K562 (cell line): ENCODE measurements around the gene SFTPB. TPM values are rescaled to one million over a fixed set of nuclear protein-coding genes. Genes with fewer than 3 reads are reported as not detected.

Experiments used
- ARID1B ChIP-seq: fragments of 450-650 bp; IDR thresholded peaks from 2 replicates; pipeline ENCODE4 v1.6.1; 2016; ENCODE audit warnings: antibody characterized with exemption, mild to moderate bottlenecking, inconsistent platforms
- ATF7 ChIP-seq: fragments of 450-650 bp; IDR thresholded peaks from 2 replicates; pipeline ENCODE4 v1.7.1; 2014; ENCODE audit warnings: mild to moderate bottlenecking, moderate library complexity
- CBX3 ChIP-seq, 2 experiments: IDR thresholded peaks; 1 replicate in 1 of 2; 2 replicates in 1 of 2; pipeline ENCODE4 v1.6.1; 2012; ENCODE audit warnings: inconsistent platforms in 2 of 2, low read length in 2 of 2, borderline replicate concordance in 1 of 2, control low read depth in 1 of 2
- CTBP1 ChIP-seq: fragments of 450-650 bp; IDR thresholded peaks from 2 replicates; pipeline ENCODE4 v1.6.1; 2016; ENCODE audit warnings: borderline replicate concordance
- EP400 ChIP-seq: fragments of 450-650 bp; IDR thresholded peaks from 2 replicates; pipeline ENCODE4 v1.6.1; 2017; ENCODE audit warnings: antibody characterized with exemption, mild to moderate bottlenecking, moderate library complexity
- ESRRA ChIP-seq: fragments of 450-650 bp; IDR thresholded peaks from 2 replicates; pipeline ENCODE4 v1.6.1; 2014; ENCODE audit warnings: low read depth, mild to moderate bottlenecking, moderate library complexity, borderline replicate concordance
- ILK ChIP-seq: fragments of 450-650 bp; IDR thresholded peaks from 2 replicates; pipeline ENCODE4 v1.6.1; 2016; ENCODE audit warnings: missing genetic modification characterization, low read depth, mild to moderate bottlenecking, missing compliant biosample characterization, moderate library complexity, borderline replicate concordance
- MAFG ChIP-seq: fragments of 450-650 bp; conservative IDR thresholded peaks from 2 replicates; pipeline ENCODE4 v1.6.1; 2016; ENCODE audit warnings: missing genetic modification characterization, missing compliant biosample characterization
- PCBP1 ChIP-seq: fragments of 200-400 bp; formaldehyde crosslinking; IDR thresholded peaks from 2 replicates; pipeline ENCODE4 v1.6.1; 2018; ENCODE audit warnings: mild to moderate bottlenecking, low read depth, low read length; ENCODE audit not compliant: poor library complexity, severe bottlenecking
- RB1 ChIP-seq: fragments of 450-650 bp; IDR thresholded peaks from 2 replicates; pipeline ENCODE4 v1.6.1; 2017; ENCODE audit warnings: low read depth, mild to moderate bottlenecking
- RFX7 ChIP-seq: fragments of 250-450 bp; sonication (Bioruptor Pico); IDR thresholded peaks from 2 replicates; pipeline ENCODE4 v1.5.1; 2021; ENCODE audit warnings: mild to moderate bottlenecking
- SMAD3 ChIP-seq: fragments of 450-650 bp; formaldehyde crosslinking; conservative IDR thresholded peaks from 2 replicates; pipeline ENCODE4 v1.4.0; 2020; ENCODE audit warnings: mild to moderate bottlenecking
- SMARCA4 ChIP-seq: fragments of 450-650 bp; IDR thresholded peaks from 2 replicates; pipeline ENCODE4 v1.6.1; 2016
- SMC3 ChIP-seq: conservative IDR thresholded peaks from 2 replicates; pipeline ENCODE4 v1.6.1; 2011; ENCODE audit warnings: low read depth, low read length, improper control_type of control experiment; ENCODE audit not compliant: insufficient read depth
- ZNF57 ChIP-seq: fragments of 450-650 bp; formaldehyde crosslinking; IDR thresholded peaks from 2 replicates; pipeline ENCODE4 v1.4.0; 2020; ENCODE audit warnings: mild to moderate bottlenecking, moderate library complexity
- ZNF780A ChIP-seq: fragments of 250-450 bp; sonication (Bioruptor Pico); IDR thresholded peaks from 2 replicates; pipeline ENCODE4 v1.5.0; 2021; ENCODE audit warnings: mild to moderate bottlenecking
- polyA plus RNA-seq, 8 experiments: library from polyadenylated mRNA; depleted of rRNA in 4 of 8; stranded (reverse) in 5 of 8; unstranded in 3 of 8; fragments of >200 nt; fragmentation: Nextera tagmentation in 2 of 8; fragmentation: Illumina TruSeq in 1 of 8; extraction: Ambion mirVana in 2 of 8; extraction: Trizol in 1 of 8; gene quantifications; 2 replicates each; pipeline versions ENCODE4 v1.2.1 to v1.2.3, GENCODE V29; 2011 to 2014; ENCODE audit warnings: inconsistent platforms in 1 of 8, missing spikeins in 1 of 8
- total RNA-seq, 7 experiments: library from RNA; depleted of rRNA in 6 of 7; stranded (reverse); fragments of >200 nt in 6 of 7; fragmentation: Illumina TruSeq in 2 of 7; extraction: Trizol in 2 of 7; gene quantifications; 2 replicates each; pipeline versions ENCODE4 v1.2.1 to v1.2.3, GENCODE V29; 2011 to 2021; ENCODE audit warnings: low replicate concordance in 1 of 7
- TF ChIP-seq, protein P1 (sequence below), 2 experiments: fragments of 450-650 bp in 1 of 2; sonication (generic) in 1 of 2; formaldehyde crosslinking in 1 of 2; IDR thresholded peaks in 1 of 2; conservative IDR thresholded peaks in 1 of 2; 2 replicates each; pipeline versions ENCODE4 v1.6.1 to v1.8.1; 2016 to 2023; ENCODE audit warnings: mild to moderate bottlenecking in 2 of 2, moderate library complexity in 2 of 2, inconsistent platforms in 1 of 2, missing genetic modification reagents in 1 of 2
- TF ChIP-seq, protein P2 (sequence below), 2 experiments: fragments of 450-650 bp; conservative IDR thresholded peaks; 2 replicates each; pipeline ENCODE4 v1.6.1; 2017; ENCODE audit warnings: mild to moderate bottlenecking in 2 of 2, moderate library complexity in 2 of 2
- TF ChIP-seq, protein P3 (sequence below): fragments of 450-650 bp; IDR thresholded peaks from 2 replicates; pipeline ENCODE4 v1.6.1; 2018; ENCODE audit not compliant: partially characterized antibody
- TF ChIP-seq, protein P4 (sequence below): fragments of 450-650 bp; IDR thresholded peaks from 2 replicates; pipeline ENCODE4 v1.7.1; 2018; ENCODE audit warnings: mild to moderate bottlenecking, low read depth; ENCODE audit not compliant: partially characterized antibody

SFTPB gene
- total and polyA plus RNA-seq, 9 of the 15 experiments (the other 6 are each of a cell fraction or from before 2014, with no cell fraction given) = 0.03 to 7.0 TPM; not detected in 7

DNA sequence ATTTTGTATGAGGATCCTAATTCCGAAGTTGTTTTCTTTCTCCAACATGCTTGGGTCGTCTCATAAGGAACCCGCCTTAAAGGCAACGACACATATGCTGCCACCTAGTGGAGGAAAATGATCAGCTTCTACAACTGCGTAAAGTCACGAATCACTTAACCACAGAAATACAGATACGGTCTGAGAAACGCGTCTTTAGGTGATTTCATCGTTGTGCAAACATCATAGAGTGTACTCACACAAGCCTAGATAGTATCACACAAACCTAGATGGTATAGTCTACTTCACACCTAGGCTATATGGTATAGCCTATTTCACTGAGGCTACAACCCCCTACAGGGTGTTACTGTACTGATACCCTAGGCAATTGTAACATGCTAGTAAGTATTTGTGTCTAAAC, 39.3 kb upstream of the SFTPB start (continued):
- TF ChIP-seq ILK (no peak), MAFG (tag) (no peak), SMC3 (peak; percentile 61; the same call in 1 of the 2 replicates), SMAD3 (CRISPR knock-in tag) (no peak), RB1 (no peak; the same call in 1 of the 2 replicates), PCBP1 (no peak), CBX3 (IDR thresholded peaks at IDR 0.05; ENCODE audit: borderline replicate concordance in 1 of 2, low read length in 2 of 2) (peak in 1 of 2 experiments; percentile 40; a peak in 1 of 3 replicates), RFX7 (CRISPR knock-in tag) (no peak), ARID1B (peak; percentile 46), CTBP1 (peak; percentile 55; the same call in 1 of the 2 replicates), SMARCA4 (peak; percentile 54), ATF7 (peak; percentile 81), ESRRA (peak; percentile 82; the same call in 1 of the 2 replicates), ZNF780A (no peak), EP400 (no peak), ZNF57 (CRISPR knock-in tag) (no peak)
- TF ChIP-seq, protein P1, sequence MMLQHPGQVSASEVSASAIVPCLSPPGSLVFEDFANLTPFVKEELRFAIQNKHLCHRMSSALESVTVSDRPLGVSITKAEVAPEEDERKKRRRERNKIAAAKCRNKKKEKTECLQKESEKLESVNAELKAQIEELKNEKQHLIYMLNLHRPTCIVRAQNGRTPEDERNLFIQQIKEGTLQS (IDR thresholded peaks at IDR 0.05) = peak; percentile 63
- TF ChIP-seq, protein P1 (CRISPR knock-in tag; conservative IDR thresholded peaks at IDR 0.05) = no peak
- TF ChIP-seq, protein P2, sequence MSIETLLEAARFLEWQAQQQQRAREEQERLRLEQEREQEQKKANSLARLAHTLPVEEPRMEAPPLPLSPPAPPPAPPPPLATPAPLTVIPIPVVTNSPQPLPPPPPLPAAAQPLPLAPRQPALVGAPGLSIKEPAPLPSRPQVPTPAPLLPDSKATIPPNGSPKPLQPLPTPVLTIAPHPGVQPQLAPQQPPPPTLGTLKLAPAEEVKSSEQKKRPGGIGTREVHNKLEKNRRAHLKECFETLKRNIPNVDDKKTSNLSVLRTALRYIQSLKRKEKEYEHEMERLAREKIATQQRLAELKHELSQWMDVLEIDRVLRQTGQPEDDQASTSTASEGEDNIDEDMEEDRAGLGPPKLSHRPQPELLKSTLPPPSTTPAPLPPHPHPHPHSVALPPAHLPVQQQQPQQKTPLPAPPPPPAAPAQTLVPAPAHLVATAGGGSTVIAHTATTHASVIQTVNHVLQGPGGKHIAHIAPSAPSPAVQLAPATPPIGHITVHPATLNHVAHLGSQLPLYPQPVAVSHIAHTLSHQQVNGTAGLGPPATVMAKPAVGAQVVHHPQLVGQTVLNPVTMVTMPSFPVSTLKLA (conservative IDR thresholded peaks at IDR 0.05) = no peak
- TF ChIP-seq, protein P3, sequence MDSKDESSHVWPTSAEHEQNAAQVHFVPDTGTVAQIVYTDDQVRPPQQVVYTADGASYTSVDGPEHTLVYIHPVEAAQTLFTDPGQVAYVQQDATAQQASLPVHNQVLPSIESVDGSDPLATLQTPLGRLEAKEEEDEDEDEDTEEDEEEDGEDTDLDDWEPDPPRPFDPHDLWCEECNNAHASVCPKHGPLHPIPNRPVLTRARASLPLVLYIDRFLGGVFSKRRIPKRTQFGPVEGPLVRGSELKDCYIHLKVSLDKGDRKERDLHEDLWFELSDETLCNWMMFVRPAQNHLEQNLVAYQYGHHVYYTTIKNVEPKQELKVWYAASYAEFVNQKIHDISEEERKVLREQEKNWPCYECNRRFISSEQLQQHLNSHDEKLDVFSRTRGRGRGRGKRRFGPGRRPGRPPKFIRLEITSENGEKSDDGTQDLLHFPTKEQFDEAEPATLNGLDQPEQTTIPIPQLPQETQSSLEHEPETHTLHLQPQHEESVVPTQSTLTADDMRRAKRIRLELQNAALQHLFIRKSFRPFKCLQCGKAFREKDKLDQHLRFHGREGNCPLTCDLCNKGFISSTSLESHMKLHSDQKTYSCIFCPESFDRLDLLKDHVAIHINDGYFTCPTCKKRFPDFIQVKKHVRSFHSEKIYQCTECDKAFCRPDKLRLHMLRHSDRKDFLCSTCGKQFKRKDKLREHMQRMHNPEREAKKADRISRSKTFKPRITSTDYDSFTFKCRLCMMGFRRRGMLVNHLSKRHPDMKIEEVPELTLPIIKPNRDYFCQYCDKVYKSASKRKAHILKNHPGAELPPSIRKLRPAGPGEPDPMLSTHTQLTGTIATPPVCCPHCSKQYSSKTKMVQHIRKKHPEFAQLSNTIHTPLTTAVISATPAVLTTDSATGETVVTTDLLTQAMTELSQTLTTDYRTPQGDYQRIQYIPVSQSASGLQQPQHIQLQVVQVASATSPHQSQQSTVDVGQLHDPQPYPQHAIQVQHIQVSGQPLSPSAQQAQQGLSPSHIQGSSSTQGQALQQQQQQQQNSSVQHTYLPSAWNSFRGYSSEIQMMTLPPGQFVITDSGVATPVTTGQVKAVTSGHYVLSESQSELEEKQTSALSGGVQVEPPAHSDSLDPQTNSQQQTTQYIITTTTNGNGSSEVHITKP = peak; percentile 91
- TF ChIP-seq, protein P4, sequence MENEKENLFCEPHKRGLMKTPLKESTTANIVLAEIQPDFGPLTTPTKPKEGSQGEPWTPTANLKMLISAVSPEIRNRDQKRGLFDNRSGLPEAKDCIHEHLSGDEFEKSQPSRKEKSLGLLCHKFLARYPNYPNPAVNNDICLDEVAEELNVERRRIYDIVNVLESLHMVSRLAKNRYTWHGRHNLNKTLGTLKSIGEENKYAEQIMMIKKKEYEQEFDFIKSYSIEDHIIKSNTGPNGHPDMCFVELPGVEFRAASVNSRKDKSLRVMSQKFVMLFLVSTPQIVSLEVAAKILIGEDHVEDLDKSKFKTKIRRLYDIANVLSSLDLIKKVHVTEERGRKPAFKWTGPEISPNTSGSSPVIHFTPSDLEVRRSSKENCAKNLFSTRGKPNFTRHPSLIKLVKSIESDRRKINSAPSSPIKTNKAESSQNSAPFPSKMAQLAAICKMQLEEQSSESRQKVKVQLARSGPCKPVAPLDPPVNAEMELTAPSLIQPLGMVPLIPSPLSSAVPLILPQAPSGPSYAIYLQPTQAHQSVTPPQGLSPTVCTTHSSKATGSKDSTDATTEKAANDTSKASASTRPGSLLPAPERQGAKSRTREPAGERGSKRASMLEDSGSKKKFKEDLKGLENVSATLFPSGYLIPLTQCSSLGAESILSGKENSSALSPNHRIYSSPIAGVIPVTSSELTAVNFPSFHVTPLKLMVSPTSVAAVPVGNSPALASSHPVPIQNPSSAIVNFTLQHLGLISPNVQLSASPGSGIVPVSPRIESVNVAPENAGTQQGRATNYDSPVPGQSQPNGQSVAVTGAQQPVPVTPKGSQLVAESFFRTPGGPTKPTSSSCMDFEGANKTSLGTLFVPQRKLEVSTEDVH = peak; percentile 39
